GM19043 (cell line): Measurements from ENCODE around the gene MEP1A.
"Not testable (repeated sequence)": the region's sequence is repeated elsewhere in the genome, so short reads cannot be mapped to it uniquely, and the experiment has no call there.

Experiments
- ATAC-seq: cut with Tn5 transposase; IDR thresholded peaks from one replicate; pipeline ENCODE4 v1.9.1; 2021; ENCODE audit warnings: low read depth; ENCODE audit not compliant: unreplicated experiment

The MEP1A gene

GRCh38 chr6:46793138-46793537 lies at the start of gene MEP1A:
MEP1A (plus strand) TSS chr6:46793389; CDS start chr6:46793399, 10 bp downstream.
- ATAC-seq, result no peak

- no peak for ATAC-seq
Observed at GRCh38 chr6:46743425-46744158, 49.6 kb upstream of the MEP1A start.

- ATAC-seq, result not testable (repeated sequence)
Observed at GRCh38 chr6:46744159-46744725, 48.9 kb upstream of the MEP1A start.

- no peak for ATAC-seq
Observed at GRCh38 chr6:46745973-46746372, 47.2 kb upstream of the MEP1A start.

- ATAC-seq, result no peak
Observed at GRCh38 chr6:46746696-46747095, 46.5 kb upstream of the MEP1A start, which contains the start of gene ANKRD66. ANKRD66 (plus strand) TSS chr6:46746933; CDS start chr6:46751949, 5,016 bp downstream.

- no peak for ATAC-seq
Observed at GRCh38 chr6:46748940-46749503, 44.2 kb upstream of the MEP1A start.

- no peak for ATAC-seq
Observed at GRCh38 chr6:46749731-46750130, 43.5 kb upstream of the MEP1A start.

GRCh38 chr6:46751658-46752057 lies 41.5 kb upstream of the MEP1A start:
- no peak for ATAC-seq

- no peak for ATAC-seq
Observed at GRCh38 chr6:46755865-46756264, 37.3 kb upstream of the MEP1A start.

- no peak for ATAC-seq
Observed at GRCh38 chr6:46756469-46757213, 36.5 kb upstream of the MEP1A start.

GRCh38 chr6:46757214-46757596 lies 36.0 kb upstream of the MEP1A start:
- ATAC-seq, result no peak

- no peak for ATAC-seq
Observed at GRCh38 chr6:46758960-46759753, 34.0 kb upstream of the MEP1A start.

GRCh38 chr6:46760925-46761324 lies 32.3 kb upstream of the MEP1A start:
- ATAC-seq, result no peak

- no peak for ATAC-seq
Observed at GRCh38 chr6:46763466-46763865, 29.7 kb upstream of the MEP1A start.

- not testable (repeated sequence) for ATAC-seq
Observed at GRCh38 chr6:46764280-46764679, 28.9 kb upstream of the MEP1A start.

- ATAC-seq, result no peak
Observed at GRCh38 chr6:46764961-46765360, 28.2 kb upstream of the MEP1A start.

- ATAC-seq, result no peak
Observed at GRCh38 chr6:46772016-46772415, 21.2 kb upstream of the MEP1A start.

GRCh38 chr6:46772762-46773161 lies 20.4 kb upstream of the MEP1A start:
- no peak for ATAC-seq

- no peak for ATAC-seq
Observed at GRCh38 chr6:46773201-46773855, 19.9 kb upstream of the MEP1A start.

- not testable (repeated sequence) for ATAC-seq
Observed at GRCh38 chr6:46774736-46775135, 18.5 kb upstream of the MEP1A start.
